SK-N-SH (cell line): ENCODE results near the gene PCDHGB4. TPM values are rescaled to one million over a fixed set of nuclear protein-coding genes. Genes with fewer than 3 reads are reported as not detected.
A peak's percentile ranks its signal among the peaks of the same experiment; 100 is the strongest.

ENCODE experiments used
- CTCF ChIA-PET: fragments of 300-600, 350-600 bp; formaldehyde crosslinking; extraction: SDS; loops from one replicate; lab custom pipeline; 2021; lab: Yijun Ruan, JAX
- POLR2A ChIA-PET: fragments of 350-600 bp; sonication (Branson Sonifier 250); formaldehyde crosslinking; extraction: SDS; loops from one replicate; lab custom pipeline; 2020; ENCODE audit warnings: antibody characterized with exemption, inconsistent platforms; lab: Yijun Ruan, JAX
- DNase-seq: peaks from one replicate; pipeline ENCODE4 v3.0.0; 2012
- H2AFZ ChIP-seq: fragments of 200-600 bp; sonication (generic); 2 replicates; pipeline ENCODE4 v1.8.1; 2016; ENCODE audit warnings: antibody characterized with exemption, mild to moderate bottlenecking, low read depth
- H3F3A ChIP-seq: fragments of 200-600 bp; sonication (generic); replicated peaks from 2 replicates; pipeline ENCODE3; 2016; ENCODE audit warnings: antibody characterized with exemption, mild to moderate bottlenecking; ENCODE audit not compliant: insufficient read depth
- H3K27ac ChIP-seq, 2 experiments: fragments of 200-500 bp in 1 of 2; fragments of 200-600 bp in 1 of 2; sonication (Bioruptor generic) in 1 of 2; sonication (generic), shearing (Covaris generic) in 1 of 2; 2 replicates each; pipeline versions ENCODE4 v1.5.1 to v1.6.1; 2014 to 2016; ENCODE audit warnings: low read depth in 2 of 2, inconsistent platforms in 1 of 2, low read length in 1 of 2, mild to moderate bottlenecking in 1 of 2, mixed read lengths in 1 of 2
- H3K27me3 ChIP-seq: fragments of 200-600 bp; sonication (generic), shearing (Covaris generic); 2 replicates; pipeline ENCODE4 v1.6.1; 2016; ENCODE audit warnings: mixed run types; ENCODE audit not compliant: insufficient read depth
- H3K36me3 ChIP-seq, 2 experiments: fragments of 200-500 bp in 1 of 2; fragments of 200-600 bp in 1 of 2; sonication (Bioruptor generic) in 1 of 2; sonication (generic) in 1 of 2; replicated peaks in 1 of 2; 2 replicates each; pipeline versions ENCODE3 to v1.5.1; 2014 to 2016; ENCODE audit warnings: low read length in 1 of 2, mild to moderate bottlenecking in 1 of 2; ENCODE audit not compliant: insufficient read depth in 2 of 2, control insufficient read depth in 1 of 2
- H3K4me1 ChIP-seq, 2 experiments: fragments of 200-500 bp in 1 of 2; fragments of 200-600 bp in 1 of 2; sonication (Bioruptor generic) in 1 of 2; sonication (generic), shearing (Covaris generic) in 1 of 2; 2 replicates each; pipeline versions ENCODE4 v1.5.1 to v1.6.1; 2014 to 2016; ENCODE audit warnings: low read depth in 1 of 2, low read length in 1 of 2, mixed run types in 1 of 2; ENCODE audit not compliant: insufficient read depth in 2 of 2, control insufficient read depth in 1 of 2
- H3K4me2 ChIP-seq: fragments of 200-600 bp; sonication (generic), shearing (Covaris generic); 2 replicates; pipeline ENCODE4 v1.6.1; 2017; ENCODE audit warnings: mixed run types
- H3K4me3 ChIP-seq, 2 experiments: fragments of 200-500 bp in 1 of 2; fragments of 200-600 bp in 1 of 2; sonication (Bioruptor generic) in 1 of 2; sonication (generic), shearing (Covaris generic) in 1 of 2; 2 replicates each; pipeline versions ENCODE4 v1.5.1 to v1.8.1; 2014 to 2016; ENCODE audit warnings: low read depth in 2 of 2, inconsistent platforms in 1 of 2, low read length in 1 of 2, mild to moderate bottlenecking in 1 of 2, mixed read lengths in 1 of 2, moderate library complexity in 1 of 2
- H3K79me2 ChIP-seq: fragments of 200-600 bp; sonication (generic); 2 replicates; pipeline ENCODE4 v1.8.1; 2017; ENCODE audit warnings: mild to moderate bottlenecking; ENCODE audit not compliant: insufficient read depth
- H3K9ac ChIP-seq: fragments of 200-600 bp; sonication (generic); 2 replicates; pipeline ENCODE4 v1.6.1; 2017; ENCODE audit warnings: mixed run types
- H3K9me2 ChIP-seq: fragments of 200-600 bp; sonication (generic); 2 replicates; pipeline ENCODE4 v1.6.1; 2017; ENCODE audit warnings: mixed run types
- H3K9me3 ChIP-seq: fragments of 200-600 bp; sonication (generic); 2 replicates; pipeline ENCODE4 v1.6.1; 2017; ENCODE audit warnings: mixed run types, mild to moderate bottlenecking, moderate library complexity
- H4K20me1 ChIP-seq: fragments of 200-600 bp; sonication (generic); 2 replicates; pipeline ENCODE4 v1.6.1; 2017; ENCODE audit warnings: mild to moderate bottlenecking, mixed run types; ENCODE audit not compliant: insufficient read depth
- CHD2 ChIP-seq: fragments of 150-350 bp; IDR thresholded peaks from 2 replicates; pipeline ENCODE4 v1.6.1; 2018; ENCODE audit warnings: low read length; ENCODE audit not compliant: partially characterized antibody
- EP300 ChIP-seq, 2 experiments: IDR thresholded peaks; 2 replicates each; pipeline versions ENCODE4 v1.4.0 to v1.6.1; 2012; ENCODE audit warnings: borderline replicate concordance in 1 of 2, low read depth in 1 of 2, low read length in 1 of 2
- FOSL2 ChIP-seq: IDR thresholded peaks from 2 replicates; pipeline ENCODE4 v1.4.0; 2012; ENCODE audit warnings: low read depth, mild to moderate bottlenecking, moderate library complexity, borderline replicate concordance
- FOXM1 ChIP-seq: IDR thresholded peaks from 2 replicates; pipeline ENCODE4 v1.4.0; 2012; ENCODE audit warnings: low read depth, mild to moderate bottlenecking
- GATA2 ChIP-seq: sonication (generic); formaldehyde crosslinking; IDR thresholded peaks from 2 replicates; pipeline ENCODE4 v1.5.0; 2020; ENCODE audit warnings: mild to moderate bottlenecking, missing genetic modification reagents
- MXI1 ChIP-seq: IDR thresholded peaks from 2 replicates; pipeline ENCODE4 v1.6.1; 2012; ENCODE audit warnings: mild to moderate bottlenecking, low read depth, low read length, improper control_type of control experiment
- POLR2AphosphoS5 ChIP-seq: IDR thresholded peaks from 2 replicates; pipeline ENCODE4 v1.6.1; 2012; ENCODE audit warnings: low read depth, low read length
- RAD21 ChIP-seq: IDR thresholded peaks from 2 replicates; pipeline ENCODE4 v1.6.1; 2012; ENCODE audit warnings: mild to moderate bottlenecking, low read length
- RCOR1 ChIP-seq: fragments of 150-350 bp; IDR thresholded peaks from 2 replicates; pipeline ENCODE4 v1.6.1; 2017; ENCODE audit warnings: antibody characterized with exemption, low read length
- RFX5 ChIP-seq: IDR thresholded peaks from 2 replicates; pipeline ENCODE4 v1.6.1; 2012; ENCODE audit warnings: mild to moderate bottlenecking, improper control_type of control experiment, low read length
- SMC3 ChIP-seq: IDR thresholded peaks from 2 replicates; pipeline ENCODE4 v1.6.1; 2012; ENCODE audit warnings: low read depth, low read length, improper control_type of control experiment
- TAF1 ChIP-seq: IDR thresholded peaks from 2 replicates; pipeline ENCODE4 v1.6.1; 2012; ENCODE audit warnings: low read depth, mild to moderate bottlenecking, low read length, moderate library complexity, borderline replicate concordance
- TCF12 ChIP-seq: IDR thresholded peaks from 2 replicates; pipeline ENCODE4 v1.4.0; 2012
- WGBS: methylation state at CpG from one replicate; pipeline ENCODE4 v1.1.6; 2017; ENCODE audit warnings: low lambda C conversion rate; 5-methylcytosine and 5-hydroxymethylcytosine counted together
- polyA plus RNA-seq, 3 experiments: library from polyadenylated mRNA; depleted of rRNA; stranded (reverse); fragments of >200 nt; gene quantifications; 2 replicates each; pipeline ENCODE4 v1.2.3, GENCODE V29; 2012
- TF ChIP-seq, protein P1 (sequence below): IDR thresholded peaks from 2 replicates; pipeline ENCODE4 v1.4.0; 2012; ENCODE audit warnings: low read depth
- TF ChIP-seq, protein P2 (sequence below): fragments of 200-600 bp; sonication (generic); IDR thresholded peaks from 2 replicates; pipeline ENCODE4 v1.6.1; 2017; ENCODE audit warnings: antibody characterized with exemption, mild to moderate bottlenecking, moderate library complexity
- TF ChIP-seq, protein P3 (sequence below): IDR thresholded peaks from 2 replicates; pipeline ENCODE4 v1.6.1; 2012; ENCODE audit warnings: mild to moderate bottlenecking, low read depth, low read length, moderate library complexity

Gene PCDHGB4
- polyA plus RNA-seq, 1 of the 3 experiments (the other 2 are of a cell fraction) = 0.64 TPM

DNA sequence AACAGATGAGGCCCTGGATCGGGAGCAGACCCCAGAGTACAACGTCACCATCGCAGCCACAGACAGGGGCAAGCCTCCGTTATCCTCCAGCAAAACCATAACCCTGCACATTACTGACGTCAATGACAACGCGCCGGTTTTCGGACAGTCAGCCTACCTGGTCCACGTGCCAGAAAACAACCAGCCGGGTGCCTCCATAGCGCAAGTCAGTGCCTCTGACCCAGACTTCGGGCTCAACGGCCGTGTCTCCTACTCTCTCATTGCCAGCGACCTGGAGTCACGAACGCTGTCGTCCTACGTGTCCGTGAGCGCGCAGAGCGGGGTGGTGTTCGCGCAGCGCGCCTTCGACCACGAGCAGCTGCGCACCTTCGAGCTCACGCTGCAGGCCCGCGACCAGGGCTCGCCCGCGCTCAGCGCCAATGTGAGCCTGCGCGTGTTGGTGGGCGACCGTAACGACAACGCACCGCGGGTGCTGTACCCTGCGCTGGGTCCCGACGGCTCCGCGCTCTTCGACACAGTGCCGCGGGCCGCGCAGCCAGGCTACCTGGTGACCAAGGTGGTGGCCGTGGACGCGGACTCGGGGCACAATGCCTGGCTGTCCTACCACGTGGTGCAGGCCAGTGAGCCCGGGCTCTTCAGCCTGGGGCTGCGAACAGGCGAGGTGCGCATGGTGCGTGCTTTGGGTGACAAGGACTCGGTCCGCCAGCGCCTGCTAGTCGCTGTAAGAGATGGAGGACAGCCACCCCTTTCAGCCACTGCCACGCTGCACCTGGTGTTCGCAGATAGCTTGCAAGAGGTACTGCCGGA, 31.8 kb downstream of the PCDHGB4 start (continued):
- TF ChIP-seq, protein P1, sequence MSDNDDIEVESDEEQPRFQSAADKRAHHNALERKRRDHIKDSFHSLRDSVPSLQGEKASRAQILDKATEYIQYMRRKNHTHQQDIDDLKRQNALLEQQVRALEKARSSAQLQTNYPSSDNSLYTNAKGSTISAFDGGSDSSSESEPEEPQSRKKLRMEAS = no peak
- TF ChIP-seq RFX5 = no peak

DNA sequence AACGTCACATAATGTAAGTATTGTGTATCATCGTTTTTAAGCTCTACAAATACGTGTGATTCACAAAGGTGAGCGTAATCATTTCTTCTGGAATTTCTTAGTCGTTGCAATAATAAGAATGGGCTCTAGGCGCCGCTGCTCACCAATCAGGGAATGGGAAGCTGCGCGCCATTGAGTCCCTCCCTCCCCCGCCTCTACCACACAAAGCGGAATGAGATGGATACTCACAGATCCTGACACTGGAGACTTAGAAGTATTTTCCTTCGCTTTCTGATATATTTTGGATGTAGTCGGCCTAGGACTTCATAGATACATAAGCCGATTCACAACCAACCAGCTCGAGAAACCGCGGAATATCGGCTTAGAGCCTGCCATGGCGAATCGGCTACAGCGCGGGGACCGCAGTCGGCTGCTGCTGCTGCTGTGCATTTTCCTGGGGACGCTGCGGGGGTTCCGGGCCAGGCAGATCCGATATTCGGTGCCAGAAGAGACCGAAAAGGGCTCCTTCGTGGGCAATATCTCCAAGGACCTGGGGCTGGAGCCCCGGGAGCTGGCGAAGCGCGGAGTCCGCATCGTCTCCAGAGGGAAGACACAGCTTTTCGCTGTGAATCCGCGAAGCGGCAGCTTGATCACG, 33.5 kb downstream of the PCDHGB4 start, which contains the start of gene PCDHGA11:
Gene PCDHGA11, plus strand, starts transcription at position 197 of the 634 bp plus-strand sequence. Its CDS starts 177 bp downstream, at position 374.
- DNase-seq = no peak
- Histone ChIP-seq H3K4me1 (no peaks in the 10 kb centered on the region; a peak in 1 of 4 replicates), H2AFZ (no peak within 1 kb of the TSS), H3F3A (peaks cover 4% of the 10 kb centered on the region), H3K9me3 (peaks cover 22% of the 10 kb centered on the region), H3K4me2 (no peak within 1 kb of the TSS), H3K27ac (no peak within 1 kb of the TSS), H3K36me3 (peaks cover 3 to 57% of the 10 kb centered on the region in 2 experiments), H4K20me1 (no peaks in the 10 kb centered on the region), H3K27me3 (no peaks in the 10 kb centered on the region), H3K79me2 (peaks cover 23% of the 10 kb centered on the region), H3K4me3 (peak within 1 kb of the TSS in 1 of 2 experiments; percentile 22; a peak in 1 of 4 replicates), H3K9me2 (no peaks in the 10 kb centered on the region), H3K9ac (no peak within 1 kb of the TSS)
- ChIA-PET CTCF (interaction anchor here (0.9 to 2.7 kb wide), 6 partner anchors 17 to 197 kb away, joined by 3 to 10 read pairs (median 6); partner anchors contain the start of gene PCDHB14), POLR2A (no interaction called here)
- no peak for TF ChIP-seq RAD21
- no peak for TF ChIP-seq RFX5
- TF ChIP-seq CHD2 = no peak
- TF ChIP-seq, protein P2, sequence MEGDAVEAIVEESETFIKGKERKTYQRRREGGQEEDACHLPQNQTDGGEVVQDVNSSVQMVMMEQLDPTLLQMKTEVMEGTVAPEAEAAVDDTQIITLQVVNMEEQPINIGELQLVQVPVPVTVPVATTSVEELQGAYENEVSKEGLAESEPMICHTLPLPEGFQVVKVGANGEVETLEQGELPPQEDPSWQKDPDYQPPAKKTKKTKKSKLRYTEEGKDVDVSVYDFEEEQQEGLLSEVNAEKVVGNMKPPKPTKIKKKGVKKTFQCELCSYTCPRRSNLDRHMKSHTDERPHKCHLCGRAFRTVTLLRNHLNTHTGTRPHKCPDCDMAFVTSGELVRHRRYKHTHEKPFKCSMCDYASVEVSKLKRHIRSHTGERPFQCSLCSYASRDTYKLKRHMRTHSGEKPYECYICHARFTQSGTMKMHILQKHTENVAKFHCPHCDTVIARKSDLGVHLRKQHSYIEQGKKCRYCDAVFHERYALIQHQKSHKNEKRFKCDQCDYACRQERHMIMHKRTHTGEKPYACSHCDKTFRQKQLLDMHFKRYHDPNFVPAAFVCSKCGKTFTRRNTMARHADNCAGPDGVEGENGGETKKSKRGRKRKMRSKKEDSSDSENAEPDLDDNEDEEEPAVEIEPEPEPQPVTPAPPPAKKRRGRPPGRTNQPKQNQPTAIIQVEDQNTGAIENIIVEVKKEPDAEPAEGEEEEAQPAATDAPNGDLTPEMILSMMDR = no peak
- no peak for TF ChIP-seq GATA2 (CRISPR knock-in tag)
- no peak for TF ChIP-seq TAF1
- TF ChIP-seq SMC3 = no peak
- no peak for TF ChIP-seq TCF12
- no peak for TF ChIP-seq RCOR1
- TF ChIP-seq, protein P3, sequence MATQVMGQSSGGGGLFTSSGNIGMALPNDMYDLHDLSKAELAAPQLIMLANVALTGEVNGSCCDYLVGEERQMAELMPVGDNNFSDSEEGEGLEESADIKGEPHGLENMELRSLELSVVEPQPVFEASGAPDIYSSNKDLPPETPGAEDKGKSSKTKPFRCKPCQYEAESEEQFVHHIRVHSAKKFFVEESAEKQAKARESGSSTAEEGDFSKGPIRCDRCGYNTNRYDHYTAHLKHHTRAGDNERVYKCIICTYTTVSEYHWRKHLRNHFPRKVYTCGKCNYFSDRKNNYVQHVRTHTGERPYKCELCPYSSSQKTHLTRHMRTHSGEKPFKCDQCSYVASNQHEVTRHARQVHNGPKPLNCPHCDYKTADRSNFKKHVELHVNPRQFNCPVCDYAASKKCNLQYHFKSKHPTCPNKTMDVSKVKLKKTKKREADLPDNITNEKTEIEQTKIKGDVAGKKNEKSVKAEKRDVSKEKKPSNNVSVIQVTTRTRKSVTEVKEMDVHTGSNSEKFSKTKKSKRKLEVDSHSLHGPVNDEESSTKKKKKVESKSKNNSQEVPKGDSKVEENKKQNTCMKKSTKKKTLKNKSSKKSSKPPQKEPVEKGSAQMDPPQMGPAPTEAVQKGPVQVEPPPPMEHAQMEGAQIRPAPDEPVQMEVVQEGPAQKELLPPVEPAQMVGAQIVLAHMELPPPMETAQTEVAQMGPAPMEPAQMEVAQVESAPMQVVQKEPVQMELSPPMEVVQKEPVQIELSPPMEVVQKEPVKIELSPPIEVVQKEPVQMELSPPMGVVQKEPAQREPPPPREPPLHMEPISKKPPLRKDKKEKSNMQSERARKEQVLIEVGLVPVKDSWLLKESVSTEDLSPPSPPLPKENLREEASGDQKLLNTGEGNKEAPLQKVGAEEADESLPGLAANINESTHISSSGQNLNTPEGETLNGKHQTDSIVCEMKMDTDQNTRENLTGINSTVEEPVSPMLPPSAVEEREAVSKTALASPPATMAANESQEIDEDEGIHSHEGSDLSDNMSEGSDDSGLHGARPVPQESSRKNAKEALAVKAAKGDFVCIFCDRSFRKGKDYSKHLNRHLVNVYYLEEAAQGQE = no peak
- no peak for TF ChIP-seq FOXM1
- no peak for TF ChIP-seq POLR2AphosphoS5
- no peak for TF ChIP-seq MXI1
- TF ChIP-seq EP300 (IDR thresholded peaks at IDR 0.05; ENCODE audit: borderline replicate concordance in 1 of 2, low read depth in 1 of 2, low read length in 1 of 2) = no peak
- TF ChIP-seq FOSL2 = no peak
- 93% methylated on average over 42 of the region's 42 CpGs for WGBS
